Measurements from ENCODE around the gene CHD9NB. TPM values are rescaled to one million over a fixed set of nuclear protein-coding genes. Genes with fewer than 3 reads are reported as not detected.
"Not testable (repeated sequence)": the region's sequence is repeated elsewhere in the genome, so short reads cannot be mapped to it uniquely, and the experiment has no call there.

CHD9NB gene
- total RNA-seq, 1 experiment from 2014 or later = 6.4 TPM

DNA sequence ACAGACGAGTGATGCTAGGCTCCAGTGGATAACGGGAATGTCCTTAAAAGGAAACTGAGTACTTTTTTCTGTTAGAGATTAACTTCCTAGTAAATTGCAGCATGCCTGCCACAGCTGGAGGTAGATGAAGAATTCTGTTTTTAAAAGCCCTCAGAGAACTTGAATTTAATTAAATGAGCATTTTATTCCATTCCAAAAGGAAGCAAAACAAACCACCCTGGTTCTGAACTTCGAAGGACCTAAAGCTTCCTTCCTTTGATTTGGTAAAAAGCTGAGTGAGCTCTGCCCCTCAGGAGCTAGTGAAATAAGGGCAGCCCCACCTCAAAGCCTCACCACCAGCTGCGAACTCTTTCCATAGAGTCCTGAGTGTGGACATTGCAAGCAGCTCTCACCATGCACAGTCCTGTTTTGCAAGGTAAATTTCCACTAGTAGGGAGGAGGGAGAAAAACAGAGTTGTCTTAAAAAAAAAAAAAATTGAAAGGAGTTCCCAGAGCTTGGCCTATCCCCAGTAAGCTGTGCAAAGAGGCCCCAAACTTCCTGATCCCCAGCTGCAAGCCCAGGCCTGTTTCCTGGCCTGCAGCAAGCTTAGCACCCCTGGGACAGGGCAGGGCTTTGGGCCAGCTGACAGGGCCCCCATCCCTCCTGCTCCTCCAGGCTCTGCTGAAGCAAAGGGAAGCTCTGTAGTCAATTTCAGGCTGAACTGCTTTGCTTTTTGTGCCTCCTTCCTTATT, 11.2 kb downstream of the CHD9NB start:
- TF ChIP-seq, protein P1, sequence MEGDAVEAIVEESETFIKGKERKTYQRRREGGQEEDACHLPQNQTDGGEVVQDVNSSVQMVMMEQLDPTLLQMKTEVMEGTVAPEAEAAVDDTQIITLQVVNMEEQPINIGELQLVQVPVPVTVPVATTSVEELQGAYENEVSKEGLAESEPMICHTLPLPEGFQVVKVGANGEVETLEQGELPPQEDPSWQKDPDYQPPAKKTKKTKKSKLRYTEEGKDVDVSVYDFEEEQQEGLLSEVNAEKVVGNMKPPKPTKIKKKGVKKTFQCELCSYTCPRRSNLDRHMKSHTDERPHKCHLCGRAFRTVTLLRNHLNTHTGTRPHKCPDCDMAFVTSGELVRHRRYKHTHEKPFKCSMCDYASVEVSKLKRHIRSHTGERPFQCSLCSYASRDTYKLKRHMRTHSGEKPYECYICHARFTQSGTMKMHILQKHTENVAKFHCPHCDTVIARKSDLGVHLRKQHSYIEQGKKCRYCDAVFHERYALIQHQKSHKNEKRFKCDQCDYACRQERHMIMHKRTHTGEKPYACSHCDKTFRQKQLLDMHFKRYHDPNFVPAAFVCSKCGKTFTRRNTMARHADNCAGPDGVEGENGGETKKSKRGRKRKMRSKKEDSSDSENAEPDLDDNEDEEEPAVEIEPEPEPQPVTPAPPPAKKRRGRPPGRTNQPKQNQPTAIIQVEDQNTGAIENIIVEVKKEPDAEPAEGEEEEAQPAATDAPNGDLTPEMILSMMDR (IDR thresholded peaks at IDR 0.05; ENCODE audit: unreplicated experiment) = no peak
- Mint-ChIP-seq H3K27me3 (ENCODE audit: unreplicated experiment) (no peaks in the 10 kb centered on the region), H3K9me3 (ENCODE audit: low read depth, unreplicated experiment) (peaks cover 4% of the 10 kb centered on the region), H3K4me1 (ENCODE audit: low read depth, unreplicated experiment) (peaks cover 50% of the 10 kb centered on the region), H3K4me3 (ENCODE audit: low read depth, unreplicated experiment) (no peak overlapping the region), H3K36me3 (ENCODE audit: insufficient read depth, unreplicated experiment) (peaks cover 10% of the 10 kb centered on the region), H3K27ac (ENCODE audit: unreplicated experiment) (no peak overlapping the region)
- peak; percentile 21 for DNase-seq
- intact Hi-C loops (cut with micrococcal nuclease; ENCODE audit: unreplicated experiment) = no loop called here
- BruUV-seq (replicated peaks) = no TSS peak
- CTCF ChIA-PET = no interaction called here

DNA sequence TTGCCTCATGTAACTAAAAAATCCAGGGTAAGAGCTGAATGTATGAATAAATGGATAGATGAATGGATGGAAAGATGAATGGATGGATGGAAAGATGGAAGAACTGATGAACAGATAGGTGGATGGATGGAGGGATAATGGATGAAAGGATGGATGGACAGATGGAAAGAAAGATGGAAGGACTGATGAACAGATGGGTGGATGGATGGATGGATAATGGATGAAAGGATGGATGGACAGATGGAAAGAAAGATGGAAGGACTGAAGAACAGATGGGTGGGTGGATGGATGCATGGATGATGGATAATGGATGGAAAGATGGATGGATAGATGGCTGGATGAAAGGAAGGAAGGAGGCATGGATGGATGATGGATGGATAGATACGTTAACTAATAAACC, 11.9 kb downstream of the CHD9NB start:
- no TSS peak for BruUV-seq (replicated peaks)

DNA sequence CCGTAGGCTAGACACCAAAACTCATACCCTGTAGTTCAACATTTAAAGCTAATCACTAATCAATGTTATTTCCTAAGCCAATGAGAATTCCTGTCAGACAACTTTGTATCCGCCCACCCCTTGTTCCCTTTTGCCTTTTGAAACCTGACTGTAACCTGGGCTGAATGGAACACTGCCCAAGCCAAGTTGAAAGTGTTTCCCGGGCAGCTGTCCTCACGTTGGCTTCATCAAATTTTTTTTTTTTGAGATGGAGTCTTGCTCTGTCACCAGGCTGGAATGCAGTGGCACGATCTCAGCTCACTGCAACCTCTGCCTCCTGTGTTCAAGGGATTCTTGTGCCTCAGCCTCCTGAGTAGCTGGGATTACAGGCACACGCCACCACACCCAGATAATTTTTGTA, 16.0 kb downstream of the CHD9NB start:
- H3K36me3 Mint-ChIP-seq (ENCODE audit: insufficient read depth, unreplicated experiment); intact Hi-C loops (cut with micrococcal nuclease; ENCODE audit: unreplicated experiment); DNase-seq; H3K27ac Mint-ChIP-seq (ENCODE audit: unreplicated experiment); H3K4me3 Mint-ChIP-seq (ENCODE audit: low read depth, unreplicated experiment); BruUV-seq (replicated peaks); CTCF ChIA-PET; H3K27me3 Mint-ChIP-seq (ENCODE audit: unreplicated experiment): not testable (repeated sequence)
- Mint-ChIP-seq H3K4me1 (ENCODE audit: low read depth, unreplicated experiment) (peaks cover 13% of the 10 kb centered on the region), H3K9me3 (ENCODE audit: low read depth, unreplicated experiment) (peaks cover 13% of the 10 kb centered on the region)

More for the DNA sequence above, 11.9 kb downstream of the CHD9NB start:
- H3K9me3 Mint-ChIP-seq (ENCODE audit: low read depth, unreplicated experiment) = peaks cover 4% of the 10 kb centered on the region
- peaks cover 43% of the 10 kb centered on the region for H3K4me1 Mint-ChIP-seq (ENCODE audit: low read depth, unreplicated experiment)
- DNase-seq = no peak
- intact Hi-C loops (cut with micrococcal nuclease; ENCODE audit: unreplicated experiment) = no loop called here
- H3K27ac Mint-ChIP-seq (ENCODE audit: unreplicated experiment) = no peak overlapping the region
- H3K4me3 Mint-ChIP-seq (ENCODE audit: low read depth, unreplicated experiment) = no peak overlapping the region
- H3K27me3 Mint-ChIP-seq (ENCODE audit: unreplicated experiment) = no peaks in the 10 kb centered on the region
- CTCF ChIA-PET = interaction anchor here (0.7 kb wide), 1 partner anchor 795 kb away, joined by 3 read pairs; no protein-coding TSS in a partner anchor
- TF ChIP-seq, protein P1 (IDR thresholded peaks at IDR 0.05; ENCODE audit: unreplicated experiment) = no peak
- peaks cover 10% of the 10 kb centered on the region for H3K36me3 Mint-ChIP-seq (ENCODE audit: insufficient read depth, unreplicated experiment)

DNA sequence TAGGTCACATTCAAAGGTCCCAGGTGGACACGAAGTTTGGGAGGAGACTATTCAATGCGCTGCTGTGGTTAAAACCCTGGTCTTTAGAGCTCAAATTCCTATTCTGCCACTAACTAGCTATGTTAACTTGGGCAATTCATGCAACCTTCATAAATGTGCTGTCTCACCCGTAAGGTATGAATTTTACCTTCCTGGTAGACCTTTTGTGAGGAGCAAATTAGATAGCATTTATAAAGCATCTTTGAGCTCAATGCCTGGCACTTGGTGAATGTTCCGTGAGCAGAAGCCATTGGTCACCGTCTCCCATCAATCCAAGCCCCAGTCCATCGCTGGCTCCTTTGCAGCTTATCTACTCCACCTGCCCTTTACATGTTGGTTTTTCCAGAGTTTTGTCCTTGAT, 16.6 kb downstream of the CHD9NB start:
- TF ChIP-seq, protein P1 (IDR thresholded peaks at IDR 0.05; ENCODE audit: unreplicated experiment) = no peak
- Mint-ChIP-seq H3K4me3 (ENCODE audit: low read depth, unreplicated experiment) (no peak overlapping the region), H3K36me3 (ENCODE audit: insufficient read depth, unreplicated experiment) (no peaks in the 10 kb centered on the region), H3K27me3 (ENCODE audit: unreplicated experiment) (no peaks in the 10 kb centered on the region), H3K4me1 (ENCODE audit: low read depth, unreplicated experiment) (peaks cover 19% of the 10 kb centered on the region), H3K27ac (ENCODE audit: unreplicated experiment) (no peak overlapping the region), H3K9me3 (ENCODE audit: low read depth, unreplicated experiment) (peaks cover 13% of the 10 kb centered on the region)
- intact Hi-C loops (cut with micrococcal nuclease; ENCODE audit: unreplicated experiment) = no loop called here
- CTCF ChIA-PET = no interaction called here
- no peak for DNase-seq
- BruUV-seq (replicated peaks) = no TSS peak

Data from Calu3 (cell line).